Measurements from ENCODE around the gene VSTM1.

DNA sequence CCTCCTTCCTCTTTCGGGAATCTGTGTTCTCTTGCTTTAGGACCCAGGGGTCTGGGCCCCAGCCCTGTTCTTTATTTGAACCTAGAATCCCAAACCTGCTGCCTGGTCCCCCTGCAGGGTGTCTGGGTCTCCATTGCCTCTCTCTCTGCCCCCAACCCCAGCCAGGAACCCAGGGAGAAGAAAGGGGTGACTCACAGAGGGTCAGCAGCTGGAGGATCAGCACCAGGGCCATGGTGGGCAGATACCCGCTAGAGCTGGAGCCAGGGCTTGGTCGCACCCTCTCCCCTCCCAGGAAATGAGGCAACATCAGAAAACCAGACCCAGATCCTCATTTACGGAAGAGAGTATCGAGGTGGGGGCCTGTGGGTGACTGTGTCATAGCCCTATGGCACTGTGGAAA lies 36.9 kb upstream of the VSTM1 start, which contains the start of gene OSCAR:
- TF ChIP-seq, protein P1, sequence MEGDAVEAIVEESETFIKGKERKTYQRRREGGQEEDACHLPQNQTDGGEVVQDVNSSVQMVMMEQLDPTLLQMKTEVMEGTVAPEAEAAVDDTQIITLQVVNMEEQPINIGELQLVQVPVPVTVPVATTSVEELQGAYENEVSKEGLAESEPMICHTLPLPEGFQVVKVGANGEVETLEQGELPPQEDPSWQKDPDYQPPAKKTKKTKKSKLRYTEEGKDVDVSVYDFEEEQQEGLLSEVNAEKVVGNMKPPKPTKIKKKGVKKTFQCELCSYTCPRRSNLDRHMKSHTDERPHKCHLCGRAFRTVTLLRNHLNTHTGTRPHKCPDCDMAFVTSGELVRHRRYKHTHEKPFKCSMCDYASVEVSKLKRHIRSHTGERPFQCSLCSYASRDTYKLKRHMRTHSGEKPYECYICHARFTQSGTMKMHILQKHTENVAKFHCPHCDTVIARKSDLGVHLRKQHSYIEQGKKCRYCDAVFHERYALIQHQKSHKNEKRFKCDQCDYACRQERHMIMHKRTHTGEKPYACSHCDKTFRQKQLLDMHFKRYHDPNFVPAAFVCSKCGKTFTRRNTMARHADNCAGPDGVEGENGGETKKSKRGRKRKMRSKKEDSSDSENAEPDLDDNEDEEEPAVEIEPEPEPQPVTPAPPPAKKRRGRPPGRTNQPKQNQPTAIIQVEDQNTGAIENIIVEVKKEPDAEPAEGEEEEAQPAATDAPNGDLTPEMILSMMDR (conservative IDR thresholded peaks at IDR 0.05; ENCODE audit: low read length): no peak
- TF ChIP-seq EZH2phosphoT487 (IDR thresholded peaks at IDR 0.05; ENCODE audit: borderline replicate concordance, low read depth, low read length): no peak
